ENCODE results near the gene OST4. TPM values are rescaled to one million over a fixed set of nuclear protein-coding genes. Genes with fewer than 3 reads are reported as not detected.
A peak's percentile ranks its signal among the peaks of the same experiment; 100 is the strongest.

The OST4 gene
- total and polyA plus RNA-seq, 2 donors: 388 to 516 TPM

DNA sequence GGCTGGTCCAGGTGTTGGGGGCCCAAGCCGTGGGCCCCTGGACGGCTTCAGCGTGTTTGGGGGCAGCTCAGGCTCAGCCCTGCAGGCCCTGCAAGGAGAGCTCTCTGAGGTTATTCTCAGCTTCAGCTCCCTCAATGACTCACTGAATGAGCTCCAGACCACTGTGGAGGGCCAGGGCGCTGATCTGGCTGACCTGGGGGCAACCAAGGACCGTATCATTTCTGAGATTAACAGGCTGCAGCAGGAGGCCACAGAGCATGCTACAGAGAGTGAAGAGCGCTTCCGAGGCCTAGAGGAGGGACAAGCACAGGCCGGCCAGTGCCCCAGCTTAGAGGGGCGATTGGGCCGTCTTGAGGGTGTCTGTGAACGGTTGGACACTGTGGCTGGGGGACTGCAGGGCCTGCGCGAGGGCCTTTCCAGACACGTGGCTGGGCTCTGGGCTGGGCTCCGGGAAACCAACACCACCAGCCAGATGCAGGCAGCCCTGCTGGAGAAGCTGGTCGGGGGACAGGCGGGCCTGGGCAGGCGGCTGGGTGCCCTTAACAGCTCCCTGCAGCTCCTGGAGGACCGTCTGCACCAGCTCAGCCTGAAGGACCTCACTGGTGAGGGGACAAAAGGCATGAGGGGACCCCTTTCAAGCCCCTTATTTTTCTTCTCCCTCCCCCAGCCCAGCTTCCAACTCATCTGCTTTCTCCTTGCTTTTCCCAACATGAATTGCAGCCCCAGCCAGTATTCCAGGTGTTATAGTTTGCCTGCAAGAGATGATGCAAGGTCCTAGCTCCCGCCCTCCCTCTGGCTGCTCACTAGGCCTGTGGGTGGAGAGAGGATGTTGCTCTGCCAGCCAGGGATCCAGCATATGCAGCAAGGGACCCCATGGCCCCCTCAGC is 12.2 kb upstream of the OST4 start:
- H3K9me3 ChIP-seq (ENCODE audit: control insufficient read depth in 2 of 2, insufficient read depth in 1 of 2, low read length in 1 of 2): no peaks in the 10 kb centered on the region
- WGBS: 97% methylated on average over 20 of the region's 20 CpGs
- H3K27me3 ChIP-seq (ENCODE audit: control insufficient read depth in 2 of 2, insufficient read depth in 1 of 2, low read length in 1 of 2): peaks cover 2 to 37% of the 10 kb centered on the region in 2 donors
- no peak overlapping the region for H3K4me3 ChIP-seq (ENCODE audit: low read length in 2 of 2)
- peaks cover 28 to 58% of the 10 kb centered on the region in 2 donors for H3K4me1 ChIP-seq (ENCODE audit: control insufficient read depth in 2 of 2, insufficient read depth in 2 of 2, low read length in 2 of 2)
- no peak overlapping the region for H3K27ac ChIP-seq (ENCODE audit: low read depth in 1 of 2, low read length in 1 of 2)
- no peaks in the 10 kb centered on the region for H3K36me3 ChIP-seq (ENCODE audit: control insufficient read depth in 2 of 2, insufficient read depth in 2 of 2, low read length in 1 of 2)
- no peak for DNase-seq (ENCODE audit: low read depth in 6 of 9, low spot score in 9 of 9)

DNA sequence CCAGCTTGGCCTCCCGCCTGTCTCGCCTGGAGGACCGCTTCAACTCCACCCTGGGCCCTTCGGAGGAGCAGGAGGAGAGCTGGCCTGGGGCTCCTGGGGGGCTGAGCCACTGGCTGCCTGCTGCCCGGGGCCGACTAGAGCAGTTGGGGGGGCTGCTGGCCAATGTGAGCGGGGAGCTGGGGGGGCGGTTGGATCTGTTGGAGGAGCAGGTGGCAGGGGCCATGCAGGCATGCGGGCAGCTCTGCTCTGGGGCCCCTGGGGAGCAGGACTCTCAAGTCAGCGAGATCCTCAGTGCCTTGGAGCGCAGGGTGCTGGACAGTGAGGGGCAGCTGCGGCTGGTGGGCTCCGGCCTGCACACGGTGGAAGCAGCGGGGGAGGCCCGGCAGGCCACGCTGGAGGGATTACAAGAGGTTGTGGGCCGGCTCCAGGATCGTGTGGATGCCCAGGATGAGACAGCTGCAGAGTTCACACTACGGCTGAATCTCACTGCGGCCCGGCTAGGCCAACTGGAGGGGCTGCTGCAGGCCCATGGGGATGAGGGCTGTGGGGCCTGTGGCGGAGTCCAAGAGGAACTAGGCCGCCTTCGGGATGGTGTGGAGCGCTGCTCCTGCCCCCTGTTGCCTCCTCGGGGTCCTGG is 11.4 kb upstream of the OST4 start:
- no peaks in the 10 kb centered on the region for H3K36me3 ChIP-seq (ENCODE audit: control insufficient read depth in 2 of 2, insufficient read depth in 2 of 2, low read length in 1 of 2)
- 97% methylated on average over 27 of the region's 27 CpGs for WGBS
- no peak for DNase-seq (ENCODE audit: low read depth in 6 of 9, low spot score in 9 of 9)
- H3K27me3 ChIP-seq (ENCODE audit: control insufficient read depth in 2 of 2, insufficient read depth in 1 of 2, low read length in 1 of 2): peaks cover 0 to 35% of the 10 kb centered on the region in 2 donors
- no peak overlapping the region for H3K27ac ChIP-seq (ENCODE audit: low read depth in 1 of 2, low read length in 1 of 2)
- H3K4me1 ChIP-seq (ENCODE audit: control insufficient read depth in 2 of 2, insufficient read depth in 2 of 2, low read length in 2 of 2): peaks cover 28 to 65% of the 10 kb centered on the region in 2 donors
- H3K4me3 ChIP-seq (ENCODE audit: low read length in 2 of 2): no peak overlapping the region
- H3K9me3 ChIP-seq (ENCODE audit: control insufficient read depth in 2 of 2, insufficient read depth in 1 of 2, low read length in 1 of 2): no peaks in the 10 kb centered on the region

DNA sequence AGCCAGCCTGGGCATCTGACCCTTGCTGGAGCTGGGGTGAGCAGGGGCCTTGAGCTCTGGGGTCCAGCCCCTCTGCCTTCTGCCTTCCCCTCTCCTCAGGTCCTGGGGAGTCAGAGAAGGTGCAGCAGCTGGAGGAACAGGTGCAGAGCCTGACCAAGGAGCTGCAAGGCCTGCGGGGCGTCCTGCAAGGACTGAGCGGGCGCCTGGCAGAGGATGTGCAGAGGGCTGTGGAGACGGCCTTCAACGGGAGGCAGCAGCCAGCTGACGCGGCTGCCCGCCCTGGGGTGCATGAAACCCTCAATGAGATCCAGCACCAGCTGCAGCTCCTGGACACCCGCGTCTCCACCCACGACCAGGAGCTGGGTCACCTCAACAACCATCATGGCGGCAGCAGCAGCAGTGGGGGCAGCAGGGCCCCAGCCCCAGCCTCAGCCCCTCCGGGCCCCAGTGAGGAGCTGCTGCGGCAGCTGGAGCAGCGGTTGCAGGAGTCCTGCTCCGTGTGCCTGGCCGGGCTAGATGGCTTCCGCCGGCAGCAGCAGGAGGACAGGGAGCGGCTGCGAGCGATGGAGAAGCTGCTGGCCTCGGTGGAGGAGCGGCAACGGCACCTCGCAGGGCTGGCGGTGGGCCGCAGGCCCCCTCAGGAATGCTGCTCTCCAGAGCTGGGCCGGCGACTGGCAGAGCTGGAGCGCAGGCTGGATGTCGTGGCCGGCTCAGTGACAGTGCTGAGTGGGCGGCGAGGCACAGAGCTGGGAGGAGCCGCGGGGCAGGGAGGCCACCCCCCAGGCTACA is 10.7 kb upstream of the OST4 start:
- peak overlapping the region; percentile 89 to 94 for H3K27ac ChIP-seq (ENCODE audit: low read depth in 1 of 2, low read length in 1 of 2)
- H3K4me1 ChIP-seq (ENCODE audit: control insufficient read depth in 2 of 2, insufficient read depth in 2 of 2, low read length in 2 of 2): peaks cover 25 to 65% of the 10 kb centered on the region in 2 donors
- H3K4me3 ChIP-seq (ENCODE audit: low read length in 2 of 2): no peak overlapping the region
- WGBS: 98% methylated on average over 38 of the region's 38 CpGs
- H3K27me3 ChIP-seq (ENCODE audit: control insufficient read depth in 2 of 2, insufficient read depth in 1 of 2, low read length in 1 of 2): peaks cover 0 to 31% of the 10 kb centered on the region in 2 donors
- no peaks in the 10 kb centered on the region for H3K9me3 ChIP-seq (ENCODE audit: control insufficient read depth in 2 of 2, insufficient read depth in 1 of 2, low read length in 1 of 2)
- no peaks in the 10 kb centered on the region for H3K36me3 ChIP-seq (ENCODE audit: control insufficient read depth in 2 of 2, insufficient read depth in 2 of 2, low read length in 1 of 2)
- DNase-seq (ENCODE audit: low read depth in 6 of 9, low spot score in 9 of 9): no peak

DNA sequence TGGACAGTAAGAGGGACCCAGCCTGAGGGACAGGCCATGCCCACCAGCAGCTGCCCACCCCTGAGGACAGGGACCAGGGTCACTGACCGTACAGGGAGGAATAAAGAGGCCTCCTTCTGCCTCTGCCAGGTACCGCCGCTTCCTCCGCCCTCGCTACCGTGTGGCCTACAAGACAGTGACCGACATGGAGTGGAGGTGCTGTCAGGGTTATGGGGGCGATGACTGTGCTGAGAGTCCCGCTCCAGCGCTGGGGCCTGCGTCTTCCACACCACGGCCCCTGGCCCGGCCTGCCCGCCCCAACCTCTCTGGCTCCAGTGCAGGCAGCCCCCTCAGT is 9.1 kb upstream of the OST4 start:
- DNase-seq (ENCODE audit: low read depth in 6 of 9, low spot score in 9 of 9): no peak
- Histone ChIP-seq H3K27me3 (ENCODE audit: control insufficient read depth in 2 of 2, insufficient read depth in 1 of 2, low read length in 1 of 2) (peaks cover 0 to 24% of the 10 kb centered on the region in 2 donors), H3K4me1 (ENCODE audit: control insufficient read depth in 2 of 2, insufficient read depth in 2 of 2, low read length in 2 of 2) (peaks cover 17 to 66% of the 10 kb centered on the region in 2 donors), H3K36me3 (ENCODE audit: control insufficient read depth in 2 of 2, insufficient read depth in 2 of 2, low read length in 1 of 2) (no peaks in the 10 kb centered on the region), H3K4me3 (ENCODE audit: low read length in 2 of 2) (no peak overlapping the region), H3K27ac (ENCODE audit: low read depth in 1 of 2, low read length in 1 of 2) (no peak overlapping the region), H3K9me3 (ENCODE audit: control insufficient read depth in 2 of 2, insufficient read depth in 1 of 2, low read length in 1 of 2) (no peaks in the 10 kb centered on the region)
- WGBS: 98% methylated on average over 14 of the region's 14 CpGs

DNA sequence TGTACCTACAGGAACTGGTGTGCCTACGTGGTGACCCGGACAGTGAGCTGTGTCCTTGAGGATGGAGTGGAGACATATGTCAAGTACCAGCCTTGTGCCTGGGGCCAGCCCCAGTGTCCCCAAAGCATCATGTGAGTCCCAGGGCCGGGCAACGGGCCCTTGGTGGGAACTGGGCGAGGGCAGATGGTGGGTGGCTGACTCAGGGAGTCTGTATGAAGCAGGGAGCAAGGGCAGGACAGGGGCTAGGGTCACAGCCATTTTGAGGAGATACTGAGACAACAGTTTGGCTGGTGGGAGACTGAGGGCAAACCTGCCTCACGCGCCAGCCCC is 8.7 kb upstream of the OST4 start:
- Histone ChIP-seq H3K9me3 (ENCODE audit: control insufficient read depth in 2 of 2, insufficient read depth in 1 of 2, low read length in 1 of 2) (no peaks in the 10 kb centered on the region), H3K4me3 (ENCODE audit: low read length in 2 of 2) (no peak overlapping the region), H3K27ac (ENCODE audit: low read depth in 1 of 2, low read length in 1 of 2) (no peak overlapping the region), H3K36me3 (ENCODE audit: control insufficient read depth in 2 of 2, insufficient read depth in 2 of 2, low read length in 1 of 2) (no peaks in the 10 kb centered on the region), H3K27me3 (ENCODE audit: control insufficient read depth in 2 of 2, insufficient read depth in 1 of 2, low read length in 1 of 2) (peaks cover 0 to 19% of the 10 kb centered on the region in 2 donors), H3K4me1 (ENCODE audit: control insufficient read depth in 2 of 2, insufficient read depth in 2 of 2, low read length in 2 of 2) (peaks cover 17 to 66% of the 10 kb centered on the region in 2 donors)
- 97% methylated on average over 7 of the region's 7 CpGs for WGBS
- DNase-seq (ENCODE audit: low read depth in 6 of 9, low spot score in 9 of 9): no peak

DNA sequence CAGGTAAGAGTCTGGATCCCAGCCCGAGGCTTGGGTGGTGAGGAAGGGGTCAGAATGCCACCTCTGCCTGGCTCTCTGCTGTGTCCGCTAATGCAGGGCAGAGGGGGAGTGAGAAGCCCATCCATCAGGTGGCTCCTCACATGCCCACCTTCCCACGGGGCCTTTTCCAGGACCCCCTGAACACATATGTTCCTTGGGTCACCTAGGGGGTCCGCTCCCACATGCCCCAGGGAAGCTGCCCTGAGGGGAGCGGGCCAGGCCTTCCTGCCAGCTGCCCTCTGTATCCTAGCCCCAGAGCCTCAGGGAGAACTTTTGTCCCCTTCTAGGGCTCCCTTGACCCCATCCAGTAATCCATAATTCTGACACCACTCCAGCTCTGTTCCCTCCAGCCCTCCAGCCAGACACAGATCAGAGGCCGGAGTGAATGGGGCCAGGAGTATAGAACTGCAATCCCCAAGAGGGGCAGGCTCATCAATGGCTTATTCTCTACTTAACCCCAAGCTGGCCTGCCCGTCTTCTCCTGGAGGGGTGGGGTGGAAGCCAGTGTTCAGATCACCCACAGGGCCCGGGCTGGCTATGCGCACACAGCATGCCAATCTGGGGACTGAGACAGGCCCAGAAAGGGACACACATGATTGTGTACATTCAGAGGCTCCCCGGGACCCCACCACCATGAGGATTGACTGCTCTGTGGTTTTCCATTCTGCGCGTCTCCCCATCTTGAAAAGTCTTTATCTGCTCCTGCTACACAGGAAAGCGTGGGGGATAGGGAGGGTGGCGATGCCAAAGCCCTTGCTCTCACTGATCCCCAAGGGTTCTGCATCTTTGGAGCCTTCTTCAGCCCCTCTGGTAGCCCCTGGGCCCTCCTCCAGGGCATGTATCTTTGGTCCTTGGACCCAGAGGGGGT is 8.0 kb upstream of the OST4 start:
- no peaks in the 10 kb centered on the region for H3K36me3 ChIP-seq (ENCODE audit: control insufficient read depth in 2 of 2, insufficient read depth in 2 of 2, low read length in 1 of 2)
- WGBS: 73% methylated on average over 14 of the region's 14 CpGs
- peaks cover 20 to 71% of the 10 kb centered on the region in 2 donors for H3K4me1 ChIP-seq (ENCODE audit: control insufficient read depth in 2 of 2, insufficient read depth in 2 of 2, low read length in 2 of 2)
- DNase-seq (ENCODE audit: low read depth in 6 of 9, low spot score in 9 of 9): no peak
- no peak overlapping the region for H3K27ac ChIP-seq (ENCODE audit: low read depth in 1 of 2, low read length in 1 of 2)
- H3K27me3 ChIP-seq (ENCODE audit: control insufficient read depth in 2 of 2, insufficient read depth in 1 of 2, low read length in 1 of 2): peaks cover 0 to 13% of the 10 kb centered on the region in 2 donors
- no peaks in the 10 kb centered on the region for H3K9me3 ChIP-seq (ENCODE audit: control insufficient read depth in 2 of 2, insufficient read depth in 1 of 2, low read length in 1 of 2)
- H3K4me3 ChIP-seq (ENCODE audit: low read length in 2 of 2): peak overlapping the region in 1 of 2 donors; percentile 19

DNA sequence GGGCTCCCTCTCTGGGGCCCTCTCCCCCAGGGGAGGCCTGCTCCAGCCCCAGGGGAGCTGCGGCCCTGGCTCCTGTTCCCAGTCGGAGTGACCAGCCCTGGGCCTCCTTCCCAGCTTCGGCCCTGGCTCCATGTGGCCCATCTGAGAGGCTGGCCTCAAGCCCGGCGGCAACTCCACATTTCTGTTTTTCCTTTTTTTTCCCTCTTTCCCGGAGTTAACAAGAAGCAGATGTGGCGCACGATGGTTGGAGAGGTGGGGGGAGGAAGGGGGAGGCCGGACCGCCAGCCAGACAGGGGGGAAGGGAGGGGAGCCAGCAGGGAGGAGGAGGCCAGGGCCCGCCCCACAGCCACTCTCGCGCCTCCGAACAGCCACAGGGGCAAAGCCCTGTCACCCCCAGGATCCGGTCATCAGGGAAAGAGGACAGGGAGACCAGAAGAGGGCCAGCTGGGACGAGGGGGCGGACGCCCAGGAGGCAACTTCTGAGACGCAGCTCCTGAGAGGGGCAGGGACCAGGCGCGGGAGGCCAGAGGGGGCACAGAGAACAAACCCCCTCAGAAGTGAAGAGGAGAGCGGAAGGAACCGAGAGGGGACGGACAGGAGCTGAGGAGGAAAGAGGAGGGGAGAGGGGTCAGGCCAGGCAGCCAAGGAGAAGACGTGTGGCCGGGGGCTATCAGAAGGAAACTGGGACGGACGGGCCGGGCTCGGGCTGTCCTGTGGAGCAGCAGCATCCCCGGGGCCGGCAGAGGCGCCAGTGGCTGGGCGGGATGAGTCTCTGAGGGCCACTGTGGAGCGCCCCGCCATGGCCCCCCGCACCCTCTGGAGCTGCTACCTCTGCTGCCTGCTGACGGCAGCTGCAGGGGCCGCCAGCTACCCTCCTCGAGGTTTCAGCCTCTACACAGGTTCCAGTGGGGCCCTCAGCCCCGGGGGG is 7.1 kb upstream of the OST4 start, which contains the start of gene EMILIN1:
Gene EMILIN1, plus strand, starts transcription at position 349 of the 928 bp plus-strand sequence. Its CDS starts 451 bp downstream, at position 800.
- H3K27me3 ChIP-seq (ENCODE audit: control insufficient read depth in 2 of 2, insufficient read depth in 1 of 2, low read length in 1 of 2): peaks cover 0 to 10% of the 10 kb centered on the region in 2 donors
- H3K4me3 ChIP-seq (ENCODE audit: low read length in 2 of 2): peak within 1 kb of the TSS in 1 of 2 donors; percentile 19
- no peaks in the 10 kb centered on the region for H3K9me3 ChIP-seq (ENCODE audit: control insufficient read depth in 2 of 2, insufficient read depth in 1 of 2, low read length in 1 of 2)
- DNase-seq (ENCODE audit: low read depth in 6 of 9, low spot score in 9 of 9): no peak
- 65% methylated on average over 41 of the region's 41 CpGs for WGBS
- no peaks in the 10 kb centered on the region for H3K36me3 ChIP-seq (ENCODE audit: control insufficient read depth in 2 of 2, insufficient read depth in 2 of 2, low read length in 1 of 2)
- peaks cover 20 to 79% of the 10 kb centered on the region in 2 donors for H3K4me1 ChIP-seq (ENCODE audit: control insufficient read depth in 2 of 2, insufficient read depth in 2 of 2, low read length in 2 of 2)
- H3K27ac ChIP-seq (ENCODE audit: low read depth in 1 of 2, low read length in 1 of 2): peak within 1 kb of the TSS in 1 of 2 donors; percentile 36
